GM19023 (cell line): ENCODE measurements around the gene GSAP.

Experiments used
- ATAC-seq: cut with Tn5 transposase; IDR thresholded peaks from one replicate; pipeline ENCODE4 v1.9.1; 2021; ENCODE audit warnings: mild to moderate bottlenecking, moderate library complexity; ENCODE audit not compliant: unreplicated experiment

GSAP gene

GRCh38 chr7:77409005-77409738 lies 7.0 kb downstream of the GSAP start:
- no peak for ATAC-seq

GRCh38 chr7:77407906-77408305 lies 8.2 kb downstream of the GSAP start:
- ATAC-seq: no peak

- no peak for ATAC-seq
Observed at GRCh38 chr7:77406421-77406820, 9.7 kb downstream of the GSAP start.

GRCh38 chr7:77404641-77405040 lies 11.5 kb downstream of the GSAP start:
- ATAC-seq: no peak

- no peak for ATAC-seq
Observed at GRCh38 chr7:77403957-77404356, 12.2 kb downstream of the GSAP start.

- ATAC-seq: no peak
Observed at GRCh38 chr7:77402818-77403217, 13.3 kb downstream of the GSAP start.

GRCh38 chr7:77401002-77401401 lies 15.1 kb downstream of the GSAP start:
- ATAC-seq: no peak

- no peak for ATAC-seq
Observed at GRCh38 chr7:77399816-77400215, 16.3 kb downstream of the GSAP start.

GRCh38 chr7:77396894-77397547 lies 19.1 kb downstream of the GSAP start:
- ATAC-seq: no peak

GRCh38 chr7:77395626-77396025 lies 20.5 kb downstream of the GSAP start:
- no peak for ATAC-seq

- no peak for ATAC-seq
Observed at GRCh38 chr7:77393954-77394353, 22.2 kb downstream of the GSAP start.

GRCh38 chr7:77393261-77393660 lies 22.9 kb downstream of the GSAP start:
- peak; percentile 92 for ATAC-seq

- ATAC-seq: peak; percentile 47
Observed at GRCh38 chr7:77391230-77391629, 24.9 kb downstream of the GSAP start.

GRCh38 chr7:77388055-77388641 lies 28.0 kb downstream of the GSAP start:
- ATAC-seq: no peak

- no peak for ATAC-seq
Observed at GRCh38 chr7:77386165-77386822, 29.9 kb downstream of the GSAP start.

- ATAC-seq: no peak
Observed at GRCh38 chr7:77383333-77383740, 32.8 kb downstream of the GSAP start.

GRCh38 chr7:77382532-77382931 lies 33.6 kb downstream of the GSAP start:
- no peak for ATAC-seq

- no peak for ATAC-seq
Observed at GRCh38 chr7:77378584-77378983, 37.6 kb downstream of the GSAP start.

GRCh38 chr7:77370606-77371005 lies 45.5 kb downstream of the GSAP start:
- ATAC-seq: no peak

- ATAC-seq: no peak
Observed at GRCh38 chr7:77368974-77369373, 47.2 kb downstream of the GSAP start.

- no peak for ATAC-seq
Observed at GRCh38 chr7:77367976-77368375, 48.2 kb downstream of the GSAP start.

- ATAC-seq: no peak
Observed at GRCh38 chr7:77362905-77363304, 53.2 kb downstream of the GSAP start.
